Astrocyte (in vitro differentiated cells and primary cell): Measurements from ENCODE around the gene DNAJC15.

ENCODE experiments used
- EZH2 ChIP-seq: IDR thresholded peaks from 2 replicates; pipeline ENCODE4 v1.6.1; 2012; ENCODE audit warnings: mild to moderate bottlenecking, low read length, inconsistent platforms; ENCODE audit not compliant: insufficient read depth
- TF ChIP-seq, protein P1 (sequence below): IDR thresholded peaks from 2 replicates; pipeline ENCODE4 v1.5.1; 2011; ENCODE audit warnings: low read depth, mild to moderate bottlenecking, inconsistent platforms, low read length, moderate library complexity; ENCODE audit not compliant: insufficient read depth

GRCh38 chr13:43039966-43040365, 16.6 kb downstream of the DNAJC15 start:
- no peak for TF ChIP-seq EZH2
- TF ChIP-seq, protein P1, sequence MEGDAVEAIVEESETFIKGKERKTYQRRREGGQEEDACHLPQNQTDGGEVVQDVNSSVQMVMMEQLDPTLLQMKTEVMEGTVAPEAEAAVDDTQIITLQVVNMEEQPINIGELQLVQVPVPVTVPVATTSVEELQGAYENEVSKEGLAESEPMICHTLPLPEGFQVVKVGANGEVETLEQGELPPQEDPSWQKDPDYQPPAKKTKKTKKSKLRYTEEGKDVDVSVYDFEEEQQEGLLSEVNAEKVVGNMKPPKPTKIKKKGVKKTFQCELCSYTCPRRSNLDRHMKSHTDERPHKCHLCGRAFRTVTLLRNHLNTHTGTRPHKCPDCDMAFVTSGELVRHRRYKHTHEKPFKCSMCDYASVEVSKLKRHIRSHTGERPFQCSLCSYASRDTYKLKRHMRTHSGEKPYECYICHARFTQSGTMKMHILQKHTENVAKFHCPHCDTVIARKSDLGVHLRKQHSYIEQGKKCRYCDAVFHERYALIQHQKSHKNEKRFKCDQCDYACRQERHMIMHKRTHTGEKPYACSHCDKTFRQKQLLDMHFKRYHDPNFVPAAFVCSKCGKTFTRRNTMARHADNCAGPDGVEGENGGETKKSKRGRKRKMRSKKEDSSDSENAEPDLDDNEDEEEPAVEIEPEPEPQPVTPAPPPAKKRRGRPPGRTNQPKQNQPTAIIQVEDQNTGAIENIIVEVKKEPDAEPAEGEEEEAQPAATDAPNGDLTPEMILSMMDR: no peak
